Activated naive CD4-positive, alpha-beta T cell treated with anti-CD3 and anti-CD28 coated beads, Interleukin-2, amount 50 U/mL, for 72 hours (primary cell): Measurements from ENCODE around the gene OR2C1. TPM values are rescaled to one million over a fixed set of nuclear protein-coding genes. Genes with fewer than 3 reads are reported as not detected.
A peak's percentile ranks its signal among the peaks of the same experiment; 100 is the strongest.

Experiments
- ATAC-seq, 2 donors: fragments of 150-1000 bp; cut with Tn5 transposase; 2 replicates each; pipeline ENCODE4 v1.10.0; 2021; ENCODE audit warnings: mild to moderate bottlenecking in 2 of 2, moderate library complexity in 2 of 2
- DNase-seq, 2 donors: peaks; one replicate each; pipeline ENCODE4 v3.0.0; 2021 to 2022; ENCODE audit warnings: low spot score in 2 of 2
- H3K27ac Mint-ChIP-seq, 2 donors: one replicate each; pipeline ENCODE4 v1.8.0; 2022; ENCODE audit warnings: mild to moderate bottlenecking in 2 of 2, mixed read lengths in 2 of 2
- H3K36me3 Mint-ChIP-seq, 2 donors: one replicate each; pipeline ENCODE4 v1.8.0; 2022; ENCODE audit warnings: mixed read lengths in 2 of 2
- H3K9me3 Mint-ChIP-seq, 2 donors: one replicate each; pipeline ENCODE4 v1.8.0; 2022; ENCODE audit warnings: mixed read lengths in 2 of 2
- total RNA-seq, 2 donors: library from RNA; stranded (reverse); gene quantifications; one replicate each; pipeline ENCODE4 v1.2.3, GENCODE V29; 2022

OR2C1 gene
- not detected for total RNA-seq

- ATAC-seq (no peak), DNase-seq (no peak)
- Mint-ChIP-seq H3K36me3 (peaks cover 4 to 16% of the 10 kb centered on the region in 2 donors), H3K27ac (no peak within 1 kb of the TSS), H3K9me3 (peaks cover 4 to 10% of the 10 kb centered on the region in 2 donors)
Measured at GRCh38 chr16:3355589-3355988, at the start of gene OR2C1. OR2C1 (plus strand) TSS chr16:3355889; CDS start chr16:3355941, 52 bp downstream.

- no peak for DNase-seq
- H3K27ac Mint-ChIP-seq: peak overlapping the region; percentile 60 to 91
- peaks cover 72 to 81% of the 10 kb centered on the region in 2 donors for H3K36me3 Mint-ChIP-seq
- peaks cover 26 to 28% of the 10 kb centered on the region in 2 donors for H3K9me3 Mint-ChIP-seq
- ATAC-seq: no peak
Measured at GRCh38 chr16:3306078-3306477, 49.6 kb upstream of the OR2C1 start.

- peaks cover 91 to 99% of the 10 kb centered on the region in 2 donors for H3K36me3 Mint-ChIP-seq
- DNase-seq (no peak), ATAC-seq (no peak)
- H3K27ac Mint-ChIP-seq: peak overlapping the region in 1 of 2 donors; percentile 37
- peaks cover 54 to 61% of the 10 kb centered on the region in 2 donors for H3K9me3 Mint-ChIP-seq
Measured at GRCh38 chr16:3311496-3311895, 44.2 kb upstream of the OR2C1 start.

- Mint-ChIP-seq H3K9me3 (peaks cover 71 to 72% of the 10 kb centered on the region in 2 donors), H3K36me3 (peaks cover 89% of the 10 kb centered on the region in 2 donors), H3K27ac (peak overlapping the region in 1 of 2 donors; percentile 55)
- ATAC-seq: no peak
- DNase-seq: no peak
Measured at GRCh38 chr16:3317315-3317999, 38.2 kb upstream of the OR2C1 start.

GRCh38 chr16:3321816-3322215 is 33.9 kb upstream of the OR2C1 start:
- no peak for ATAC-seq

GRCh38 chr16:3327514-3327913 is 28.2 kb upstream of the OR2C1 start:
- DNase-seq (no peak), ATAC-seq (no peak)
- Mint-ChIP-seq H3K36me3 (peaks cover 13 to 19% of the 10 kb centered on the region in 2 donors), H3K9me3 (peaks cover 16 to 29% of the 10 kb centered on the region in 2 donors), H3K27ac (no peak overlapping the region)

More at GRCh38 chr16:3321816-3322215, 33.9 kb upstream of the OR2C1 start:
- DNase-seq: no peak
- Mint-ChIP-seq H3K9me3 (peaks cover 42 to 44% of the 10 kb centered on the region in 2 donors), H3K36me3 (peaks cover 59 to 60% of the 10 kb centered on the region in 2 donors), H3K27ac (no peak overlapping the region)

- DNase-seq (no peak), ATAC-seq (no peak)
- H3K27ac Mint-ChIP-seq: no peak overlapping the region
- H3K36me3 Mint-ChIP-seq: peaks cover 9 to 14% of the 10 kb centered on the region in 2 donors
- H3K9me3 Mint-ChIP-seq: peaks cover 16 to 30% of the 10 kb centered on the region in 2 donors
Measured at GRCh38 chr16:3328104-3328503, 27.6 kb upstream of the OR2C1 start.

- ATAC-seq (no peak), DNase-seq (no peak)
- Mint-ChIP-seq H3K27ac (no peak overlapping the region), H3K36me3 (peaks cover 7 to 14% of the 10 kb centered on the region in 2 donors), H3K9me3 (peaks cover 18 to 32% of the 10 kb centered on the region in 2 donors)
Measured at GRCh38 chr16:3328643-3329042, 27.0 kb upstream of the OR2C1 start.

- DNase-seq (no peak), ATAC-seq (no peak)
- no peaks in the 10 kb centered on the region for H3K36me3 Mint-ChIP-seq
- no peaks in the 10 kb centered on the region for H3K9me3 Mint-ChIP-seq
- H3K27ac Mint-ChIP-seq: no peak overlapping the region
Measured at GRCh38 chr16:3346041-3346440, 9.6 kb upstream of the OR2C1 start.

- ATAC-seq (no peak), DNase-seq (no peak)
- Mint-ChIP-seq H3K36me3 (no peaks in the 10 kb centered on the region), H3K27ac (no peak overlapping the region), H3K9me3 (no peaks in the 10 kb centered on the region)
Measured at GRCh38 chr16:3347586-3347985, 8.1 kb upstream of the OR2C1 start.

GRCh38 chr16:3348547-3349167 is 7.0 kb upstream of the OR2C1 start:
- peak; percentile 11 to 44 for ATAC-seq
- no peaks in the 10 kb centered on the region for H3K9me3 Mint-ChIP-seq
- DNase-seq: no peak
- no peak overlapping the region for H3K27ac Mint-ChIP-seq
- no peaks in the 10 kb centered on the region for H3K36me3 Mint-ChIP-seq

GRCh38 chr16:3349175-3349574 is 6.5 kb upstream of the OR2C1 start:
- H3K36me3 Mint-ChIP-seq: no peaks in the 10 kb centered on the region
- H3K27ac Mint-ChIP-seq: no peak overlapping the region
- DNase-seq (no peak), ATAC-seq (no peak)
- H3K9me3 Mint-ChIP-seq: no peaks in the 10 kb centered on the region

- no peak for DNase-seq
- H3K9me3 Mint-ChIP-seq: peaks cover 4 to 10% of the 10 kb centered on the region in 2 donors
- H3K27ac Mint-ChIP-seq: no peak overlapping the region
- peaks cover 4 to 20% of the 10 kb centered on the region in 2 donors for H3K36me3 Mint-ChIP-seq
- ATAC-seq: no peak
Measured at GRCh38 chr16:3356118-3356517, 429 bp downstream of the OR2C1 start.

GRCh38 chr16:3358871-3359270 is 3.2 kb downstream of the OR2C1 start:
- Mint-ChIP-seq H3K36me3 (peaks cover 4 to 21% of the 10 kb centered on the region in 2 donors), H3K27ac (no peak overlapping the region), H3K9me3 (peaks cover 4 to 10% of the 10 kb centered on the region in 2 donors)
- DNase-seq (no peak), ATAC-seq (no peak)

GRCh38 chr16:3362931-3363330 is 7.2 kb downstream of the OR2C1 start:
- Mint-ChIP-seq H3K36me3 (peaks cover 22 to 29% of the 10 kb centered on the region in 2 donors), H3K9me3 (peaks cover 0 to 12% of the 10 kb centered on the region in 2 donors), H3K27ac (no peak overlapping the region)
- ATAC-seq: no peak
- DNase-seq: no peak

GRCh38 chr16:3363793-3364192 is 8.1 kb downstream of the OR2C1 start:
- ATAC-seq (no peak), DNase-seq (no peak)
- Mint-ChIP-seq H3K9me3 (peaks cover 0 to 12% of the 10 kb centered on the region in 2 donors), H3K36me3 (peaks cover 22 to 29% of the 10 kb centered on the region in 2 donors), H3K27ac (peak overlapping the region in 1 of 2 donors; percentile 87)

GRCh38 chr16:3364774-3365427 is 9.2 kb downstream of the OR2C1 start:
- DNase-seq (peak; percentile 16 to 93), ATAC-seq (peak; percentile 64 to 96)
- Mint-ChIP-seq H3K9me3 (peaks cover 0 to 12% of the 10 kb centered on the region in 2 donors), H3K27ac (peak overlapping the region in 1 of 2 donors; percentile 87), H3K36me3 (peaks cover 22 to 29% of the 10 kb centered on the region in 2 donors)
